ENCODE data around the gene PAOX. TPM values are rescaled to one million over a fixed set of nuclear protein-coding genes. Genes with fewer than 3 reads are reported as not detected.

The PAOX gene
- 8.3 and 10.1 TPM in 2 replicates for total RNA-seq

GRCh38 chr10:133379152-133379800 is at the start of gene PAOX:
Gene PAOX (plus strand): TSS chr10:133379262. CDS start chr10:133379317, 55 bp downstream.

GRCh38 chr10:133336577-133337369 is 42.3 kb upstream of the PAOX start, which contains the start of gene CALY:
Gene CALY (minus strand): TSS chr10:133336896. CDS start chr10:133328989, 7,907 bp downstream.

GRCh38 chr10:133357285-133358161 is 21.5 kb upstream of the PAOX start, which contains the start of gene FUOM:
Gene FUOM (minus strand): TSS chr10:133358019. CDS start chr10:133358007, 12 bp downstream.

GRCh38 chr10:133373174-133374090 is 5.6 kb upstream of the PAOX start, which contains the start of gene ECHS1:
Gene ECHS1 (minus strand): TSS chr10:133373354. CDS start chr10:133373333, 21 bp downstream.

GRCh38 chr10:133394064-133394663 is 15.1 kb downstream of the PAOX start, which contains the start of gene MTG1:
Gene MTG1 (plus strand): TSS chr10:133394157. CDS start chr10:133394221, 64 bp downstream.

GRCh38 chr10:133424601-133425000 is 45.5 kb downstream of the PAOX start, which contains the start of gene SPRN:
Gene SPRN (minus strand): TSS chr10:133424625. CDS start chr10:133423681, 944 bp downstream.

Small RNAs within 50 kb of the gene (small RNA-seq; reads per million reads assigned to genes)
- gene AL360181.4 (not detected), gene BANF1P2 (not detected), gene MIR3944 (not detected)

Other genes with a start within 250 kb of the PAOX start
- 0.49 and 0.73 TPM in 2 replicates for gene KNDC1, start 219.0 kb upstream of the PAOX start, total RNA-seq
- not detected in 2 replicates for gene UTF1, start 149.0 kb upstream of the PAOX start, total RNA-seq
- not detected in 2 replicates for gene VENTX, start 141.4 kb upstream of the PAOX start, total RNA-seq
- 1.7 and 3.4 TPM in 2 replicates for gene ADAM8, start 102.4 kb upstream of the PAOX start, total RNA-seq
- 73.3 and 76.1 TPM in 2 replicates for gene TUBGCP2, start 70.4 kb upstream of the PAOX start, total RNA-seq
- gene ZNF511, start 70.3 kb upstream of the PAOX start, total RNA-seq = 21.7 and 23.2 TPM in 2 replicates
- gene CALY, start 42.4 kb upstream of the PAOX start, total RNA-seq = not detected in 2 replicates
- not detected in 2 replicates for gene PRAP1, start 31.9 kb upstream of the PAOX start, total RNA-seq
- 21.1 and 28.4 TPM in 2 replicates for gene FUOM, start 21.2 kb upstream of the PAOX start, total RNA-seq
- 40.7 and 47.6 TPM in 2 replicates for gene ECHS1, start 5.9 kb upstream of the PAOX start, total RNA-seq
- gene MTG1, start 14.9 kb downstream of the PAOX start, total RNA-seq = 25.1 and 26.8 TPM in 2 replicates
- gene SPRN, start 45.4 kb downstream of the PAOX start, total RNA-seq = 0.16 and 0.49 TPM in 2 replicates
- gene SCART1, start 74.7 kb downstream of the PAOX start, total RNA-seq = 4.3 and 5.2 TPM in 2 replicates
- gene CYP2E1, start 148.1 kb downstream of the PAOX start, total RNA-seq = 1.3 and 1.5 TPM in 2 replicates
- gene SYCE1, start 186.3 kb downstream of the PAOX start, total RNA-seq = 0.12 TPM in 1 of 2 replicates, not detected in the other
- not detected in 2 replicates for gene FRG2B, start 247.5 kb downstream of the PAOX start, total RNA-seq

All from hair follicle dermal papilla cell (primary cell).